H1 (cell line): Measurements from ENCODE around the gene CNOT2. TPM values are rescaled to one million over a fixed set of nuclear protein-coding genes. Genes with fewer than 3 reads are reported as not detected.

Experiments
- CTCF ChIA-PET: fragments of 300-600 bp; sonication (Branson Sonifier 250); formaldehyde crosslinking; loops from one replicate; lab custom pipeline; 2021; ENCODE audit not compliant: partially characterized antibody; lab: Charles Lee
- POLR2A ChIA-PET: fragments of 300-600 bp; sonication (Branson Sonifier 250); formaldehyde crosslinking; loops from one replicate; lab custom pipeline; 2021; ENCODE audit warnings: inconsistent platforms; ENCODE audit not compliant: partially characterized antibody; lab: Charles Lee
- DNase-seq, 2 experiments: peaks; one replicate each; pipeline versions ENCODE4 v3.0.0 to v3.0.0-alpha.2; 2010 to 2022; ENCODE audit warnings: low spot score in 2 of 2, low read depth in 1 of 2, mixed read lengths in 1 of 2
- FAIRE-seq: peaks from 2 replicates; lab custom pipeline; 2011; peaks lifted over from hg19 to GRCh38; lab: Jason Lieb, UNC
- H2AFZ ChIP-seq: 2 replicates; pipeline ENCODE4 v1.8.1; 2012; ENCODE audit warnings: low read length, inconsistent platforms
- H2AK5ac ChIP-seq: 2 replicates; pipeline ENCODE4 v1.6.1; 2013; ENCODE audit warnings: low read depth, low read length
- H2BK120ac ChIP-seq: replicated peaks from 2 replicates; pipeline ENCODE3; 2013; ENCODE audit warnings: low read depth, low read length, inconsistent platforms
- H2BK12ac ChIP-seq: 2 replicates; pipeline ENCODE4 v1.6.1; 2013; ENCODE audit warnings: low read depth, low read length
- H2BK15ac ChIP-seq: 2 replicates; pipeline ENCODE4 v1.6.1; 2013; ENCODE audit warnings: low read length
- H2BK20ac ChIP-seq: 2 replicates; pipeline ENCODE4 v1.6.1; 2013; ENCODE audit warnings: low read length
- H2BK5ac ChIP-seq: 2 replicates; pipeline ENCODE4 v1.6.1; 2013; ENCODE audit warnings: low read depth, low read length
- H3K14ac ChIP-seq: 2 replicates; pipeline ENCODE4 v1.6.1; 2013; ENCODE audit warnings: inconsistent platforms; ENCODE audit not compliant: insufficient read length
- H3K18ac ChIP-seq: 2 replicates; pipeline ENCODE4 v1.6.1; 2013; ENCODE audit warnings: low read length; ENCODE audit errors: extremely low read depth
- H3K23ac ChIP-seq: 2 replicates; pipeline ENCODE4 v1.6.1; 2013; ENCODE audit warnings: inconsistent platforms; ENCODE audit not compliant: insufficient read length
- H3K23me2 ChIP-seq: 2 replicates; pipeline ENCODE4 v1.6.1; 2013; ENCODE audit warnings: low read depth, low read length
- H3K27ac ChIP-seq: 2 replicates; pipeline ENCODE4 v1.6.1; 2011; ENCODE audit warnings: low read depth, low read length, inconsistent platforms
- H3K27me3 ChIP-seq, 4 experiments: replicated peaks in 1 of 4; 1 replicate in 1 of 4; 2 replicates in 3 of 4; pipeline versions ENCODE4 v1.6.1 to v1.8.1; 2011 to 2013; ENCODE audit warnings: low read length in 3 of 4, mild to moderate bottlenecking in 3 of 4, inconsistent platforms in 2 of 4, mixed read lengths in 2 of 4, moderate library complexity in 1 of 4; ENCODE audit not compliant: control insufficient read depth in 3 of 4, insufficient read depth in 3 of 4; ENCODE audit errors: extremely low read depth in 1 of 4
- H3K36me3 ChIP-seq, 4 experiments: 2 replicates each; pipeline versions ENCODE4 v1.6.1 to v1.8.1; 2011 to 2013; ENCODE audit warnings: mild to moderate bottlenecking in 4 of 4, low read length in 3 of 4, moderate library complexity in 2 of 4, control low read depth in 1 of 4, inconsistent platforms in 1 of 4; ENCODE audit not compliant: insufficient read depth in 4 of 4, control insufficient read depth in 2 of 4
- H3K4ac ChIP-seq: replicated peaks from 2 replicates; pipeline ENCODE3; 2013; ENCODE audit warnings: low read length, low read depth, mixed read lengths, inconsistent platforms; ENCODE audit not compliant: insufficient read length
- H3K4me1 ChIP-seq, 4 experiments: replicated peaks in 1 of 4; 1 replicate in 1 of 4; 2 replicates in 3 of 4; pipeline versions ENCODE4 v1.6.1 to v1.8.1; 2011 to 2013; ENCODE audit warnings: low read length in 3 of 4, inconsistent platforms in 2 of 4, mixed read lengths in 1 of 4; ENCODE audit not compliant: insufficient read depth in 4 of 4, control insufficient read depth in 3 of 4
- H3K4me2 ChIP-seq, 2 experiments: 2 replicates each; pipeline versions ENCODE4 v1.6.1 to v1.8.1; 2011 to 2013; ENCODE audit warnings: low read depth in 2 of 2, low read length in 2 of 2, control low read depth in 1 of 2, inconsistent platforms in 1 of 2, mild to moderate bottlenecking in 1 of 2; ENCODE audit not compliant: insufficient read depth in 1 of 2
- H3K4me3 ChIP-seq, 4 experiments: fragments of 200-600, 300-600 bp in 1 of 4; sonication (generic), shearing (Covaris generic), sonication (Bioruptor Twin) in 1 of 4; 2 replicates each; pipeline versions ENCODE4 v1.5.1 to v1.8.1; 2011 to 2016; ENCODE audit warnings: low read length in 4 of 4, low read depth in 3 of 4, control low read depth in 2 of 4, inconsistent platforms in 2 of 4, mild to moderate bottlenecking in 2 of 4, mixed read lengths in 1 of 4, moderate library complexity in 1 of 4; ENCODE audit not compliant: insufficient read depth in 2 of 4; ENCODE audit errors: extremely low read depth in 1 of 4
- H3K56ac ChIP-seq: replicated peaks from 2 replicates; pipeline ENCODE3; 2013; ENCODE audit warnings: low read depth, mild to moderate bottlenecking, mixed read lengths, low read length, inconsistent platforms; ENCODE audit not compliant: insufficient read length
- H3K79me1 ChIP-seq: 2 replicates; pipeline ENCODE4 v1.6.1; 2013; ENCODE audit warnings: low read depth, low read length, control low read depth
- H3K79me2 ChIP-seq, 2 experiments: 2 replicates each; pipeline versions ENCODE4 v1.6.1 to v1.8.1; 2012 to 2013; ENCODE audit warnings: low read length in 2 of 2, mild to moderate bottlenecking in 2 of 2, inconsistent platforms in 1 of 2; ENCODE audit not compliant: insufficient read depth in 2 of 2, control insufficient read depth in 1 of 2
- H3K9ac ChIP-seq, 4 experiments: replicated peaks in 1 of 4; 1 replicate in 1 of 4; 2 replicates in 3 of 4; pipeline versions ENCODE4 v1.6.1 to v1.8.1; 2011 to 2013; ENCODE audit warnings: low read depth in 3 of 4, low read length in 3 of 4, control low read depth in 2 of 4, mild to moderate bottlenecking in 2 of 4, moderate library complexity in 2 of 4, inconsistent platforms in 1 of 4; ENCODE audit errors: extremely low read depth in 1 of 4
- H3K9me3 ChIP-seq, 2 experiments: 2 replicates each; pipeline versions ENCODE4 v1.6.1 to v1.8.1; 2012 to 2013; ENCODE audit warnings: mild to moderate bottlenecking in 2 of 2, moderate library complexity in 2 of 2, control low read depth in 1 of 2, inconsistent platforms in 1 of 2, low read depth in 1 of 2, low read length in 1 of 2, mixed read lengths in 1 of 2; ENCODE audit not compliant: insufficient read depth in 2 of 2
- H4K20me1 ChIP-seq, 2 experiments: replicated peaks in 1 of 2; 2 replicates each; pipeline versions ENCODE3 to v1.8.1; 2011 to 2013; ENCODE audit warnings: inconsistent platforms in 2 of 2, low read length in 2 of 2, mild to moderate bottlenecking in 1 of 2; ENCODE audit not compliant: insufficient read depth in 2 of 2, control insufficient read depth in 1 of 2
- H4K5ac ChIP-seq: 2 replicates; pipeline ENCODE4 v1.6.1; 2013; ENCODE audit warnings: low read length, low read depth, mixed read lengths, inconsistent platforms; ENCODE audit not compliant: insufficient read length
- H4K8ac ChIP-seq: 2 replicates; pipeline ENCODE4 v1.8.0; 2013; ENCODE audit warnings: mild to moderate bottlenecking, moderate library complexity, low read length, inconsistent platforms; ENCODE audit not compliant: insufficient read depth; ENCODE audit errors: extremely low read depth
- H4K91ac ChIP-seq: replicated peaks from 2 replicates; pipeline ENCODE3; 2013; ENCODE audit warnings: low read length, mixed read lengths, inconsistent platforms; ENCODE audit not compliant: insufficient read length
- HDAC2 ChIP-seq, 2 experiments: fragments of 300-600 bp in 1 of 2; sonication (generic) in 1 of 2; IDR thresholded peaks; 2 replicates each; pipeline ENCODE4 v1.6.1; 2011 to 2012; ENCODE audit warnings: low read depth in 2 of 2, low read length in 2 of 2, mild to moderate bottlenecking in 2 of 2, moderate library complexity in 2 of 2, borderline replicate concordance in 1 of 2, inconsistent platforms in 1 of 2
- TAF1 ChIP-seq: IDR thresholded peaks from 2 replicates; pipeline ENCODE4 v1.6.1; 2011; ENCODE audit warnings: mild to moderate bottlenecking, low read depth, low read length
- WGBS, 2 experiments: shearing (Covaris generic) in 1 of 2; methylation state at CpG; one replicate each; pipeline versions ENCODE4 v1.1.6 to v1.1.7; 2013 to 2015; ENCODE audit warnings: low lambda C conversion rate in 2 of 2, mixed read lengths in 2 of 2, inconsistent platforms in 1 of 2, low coverage in 1 of 2, missing lambda C conversion rate in 1 of 2; ENCODE audit not compliant: insufficient replicate concordance in 2 of 2, insufficient coverage in 1 of 2, insufficient read length in 1 of 2; ENCODE audit errors: extremely low coverage in 1 of 2, missing lambda C conversion rate in 1 of 2; 5-methylcytosine and 5-hydroxymethylcytosine counted together
- polyA plus RNA-seq, 7 experiments: library from polyadenylated mRNA; depleted of rRNA in 3 of 7; stranded (reverse) in 5 of 7; unstranded in 2 of 7; fragments of >200 nt in 5 of 7; fragments of 200-250 nt in 2 of 7; gene quantifications; 1 replicate in 5 of 7; 2 replicates in 1 of 7; 4 replicates in 1 of 7; pipeline versions ENCODE4 v1.2.1 to v1.2.3, GENCODE V29; 2011 to 2013; ENCODE audit warnings: missing spikeins in 2 of 7, mixed read lengths in 2 of 7
- total RNA-seq: library from RNA; stranded (reverse); fragmentation: NEBNext Ultra II Directional; extraction: Animal tissue kit (Norgen Biotek cat#: 25700); gene quantifications from 2 replicates; pipeline ENCODE4 v1.2.1, GENCODE V29; 2021

CNOT2 gene
- total and polyA plus RNA-seq, 2 of the 8 experiments (the other 6 are each of a cell fraction or from before 2014, with no cell fraction given) = 61.2 to 64.8 TPM

DNA sequence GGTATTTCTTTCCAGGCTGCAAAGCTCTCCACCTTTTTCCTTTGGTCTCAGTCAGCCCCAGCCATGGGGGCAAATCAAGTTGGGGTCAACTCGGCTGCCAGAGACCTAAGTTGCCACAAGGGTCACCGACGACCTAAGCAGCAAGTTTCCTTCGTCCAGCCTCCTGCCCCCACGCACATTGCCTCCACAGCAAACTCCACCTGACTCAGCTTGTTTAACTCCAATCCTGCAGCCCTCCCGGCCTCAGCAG, 122.1 kb downstream of the CNOT2 start:
- DNase-seq (peak in 1 of 2 experiments; percentile 65), FAIRE-seq (no peak)
- Histone ChIP-seq H3K14ac (no peak overlapping the region), H4K5ac (no peak overlapping the region), H3K4me2 (peak overlapping the region; percentile 97), H3K36me3 (no peaks in the 10 kb centered on the region), H4K91ac (no peak overlapping the region), H3K23ac (no peak overlapping the region), H4K20me1 (no peaks in the 10 kb centered on the region), H2AK5ac (no peak overlapping the region), H3K79me2 (peaks cover 0 to 21% of the 10 kb centered on the region in 2 experiments; a peak in 2 of 4 replicates), H3K18ac (no peak overlapping the region; the same call in 1 of the 2 replicates), H3K27me3 (peaks cover 0 to 7% (median 0%) of the 10 kb centered on the region in 4 experiments; a peak in 2 of 7 replicates), H3K27ac (no peak overlapping the region), H3K56ac (no peak overlapping the region), H2BK20ac (0 out of 2 replicates have a peak overlapping the region, but pooled peaks have one; percentile 51), H3K4ac (peak overlapping the region; percentile 27), H3K4me1 (peaks cover 0 to 7% (median 3%) of the 10 kb centered on the region in 4 experiments; a peak in 4 of 7 replicates), H3K9ac (peak overlapping the region in 1 of 4 experiments; percentile 16; a peak in 1 of 7 replicates), H2AFZ (peak overlapping the region; percentile 85), H4K8ac (no peak overlapping the region; the same call in 1 of the 2 replicates), H2BK5ac (peak overlapping the region; percentile 58; the same call in 1 of the 2 replicates), H2BK120ac (no peak overlapping the region), H2BK15ac (0 out of 2 replicates have a peak overlapping the region, but pooled peaks have one; percentile 50), H3K4me3 (peak overlapping the region; percentile 64 to 87 (median 78)), H3K9me3 (no peaks in the 10 kb centered on the region), H3K23me2 (peaks cover 16% of the 10 kb centered on the region), H2BK12ac (peak overlapping the region; percentile 23; the same call in 1 of the 2 replicates), H3K79me1 (0 out of 2 replicates have a peak, but pooled peaks cover 2% of the 10 kb centered on the region)
- ChIA-PET POLR2A (interaction anchor here (0.8 to 2.6 kb wide), 4 partner anchors 10 to 469 kb away, joined by 3 to 11 read pairs (median 4); no protein-coding TSS in a partner anchor), CTCF (interaction anchor here (1.1 kb wide), 1 partner anchor 486 kb away, joined by 3 read pairs; no protein-coding TSS in a partner anchor)
- 0% methylated on average over 6 of the region's 6 CpGs; no CpG with 5 or more reads in 1 of the 2 experiments for WGBS, 2 experiments
- TF ChIP-seq HDAC2 (IDR thresholded peaks at IDR 0.05; ENCODE audit: borderline replicate concordance in 1 of 2, low read depth in 2 of 2, low read length in 2 of 2) = no peak
- TF ChIP-seq TAF1 = peak; percentile 36; the same call in 1 of the 2 replicates
